Renal cortical epithelial cell (primary cell): ENCODE data around the gene SPATA17. TPM values are rescaled to one million over a fixed set of nuclear protein-coding genes. Genes with fewer than 3 reads are reported as not detected.

Source experiments
- DNase-seq: peaks from one replicate; pipeline ENCODE4 v3.0.0-alpha.2; 2011; ENCODE audit warnings: low read depth
- total RNA-seq: library from RNA; depleted of rRNA; stranded (reverse); fragments of >200 nt; gene quantifications from 2 replicates; pipeline ENCODE4 v1.2.3, GENCODE V29; 2014

Gene SPATA17
- total RNA-seq, 1 donor from 2014 or later = 4.2 TPM

DNA sequence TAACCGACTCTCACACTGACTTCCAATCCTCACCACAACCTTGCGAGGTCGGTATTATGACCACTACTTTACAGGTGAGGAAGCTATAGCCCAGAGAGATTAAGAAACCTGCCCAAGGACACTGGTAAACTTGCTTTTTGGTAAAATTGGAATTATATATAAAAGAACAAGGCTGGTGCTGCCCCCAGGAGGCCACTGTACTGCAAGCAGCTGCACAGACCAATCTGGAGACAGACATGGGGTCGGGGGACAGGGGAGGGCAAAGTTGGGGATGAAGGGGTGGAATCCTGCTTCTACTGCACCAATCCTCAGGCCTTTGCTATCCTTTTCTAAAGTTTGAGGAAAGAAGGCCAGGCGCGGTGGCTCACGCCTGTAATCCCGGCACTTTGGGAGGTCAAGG lies 280.8 kb downstream of the SPATA17 start:
- no peak for DNase-seq

DNA sequence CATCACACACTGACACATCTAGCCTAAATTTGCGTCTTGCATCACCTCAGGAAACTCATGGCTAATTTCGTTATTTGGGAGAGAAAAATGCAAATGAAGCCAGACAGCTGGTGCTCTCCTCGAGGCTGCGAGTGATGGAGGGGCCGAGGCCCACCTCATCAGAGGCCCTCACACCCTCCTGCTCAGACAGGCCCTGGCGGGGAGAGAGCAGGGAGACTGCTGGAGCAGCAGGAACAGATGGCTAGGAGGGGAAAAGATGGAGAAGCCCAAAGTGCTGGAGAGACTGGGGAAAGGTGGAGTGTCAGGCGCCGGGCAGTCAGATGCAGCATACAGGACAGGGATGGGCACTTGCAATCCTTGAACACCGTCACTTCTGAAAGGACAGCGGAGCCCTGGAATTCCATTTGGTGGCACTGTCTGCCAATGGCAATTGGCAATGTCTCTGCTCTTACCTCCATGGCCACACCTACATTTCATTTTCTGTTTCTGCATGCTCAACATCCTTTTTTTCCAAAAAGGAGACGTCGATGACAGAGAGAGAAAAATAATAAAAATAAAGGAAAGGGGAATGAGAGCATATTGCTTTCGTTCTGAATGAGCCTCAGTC lies 286.2 kb downstream of the SPATA17 start:
- DNase-seq = no peak

DNA sequence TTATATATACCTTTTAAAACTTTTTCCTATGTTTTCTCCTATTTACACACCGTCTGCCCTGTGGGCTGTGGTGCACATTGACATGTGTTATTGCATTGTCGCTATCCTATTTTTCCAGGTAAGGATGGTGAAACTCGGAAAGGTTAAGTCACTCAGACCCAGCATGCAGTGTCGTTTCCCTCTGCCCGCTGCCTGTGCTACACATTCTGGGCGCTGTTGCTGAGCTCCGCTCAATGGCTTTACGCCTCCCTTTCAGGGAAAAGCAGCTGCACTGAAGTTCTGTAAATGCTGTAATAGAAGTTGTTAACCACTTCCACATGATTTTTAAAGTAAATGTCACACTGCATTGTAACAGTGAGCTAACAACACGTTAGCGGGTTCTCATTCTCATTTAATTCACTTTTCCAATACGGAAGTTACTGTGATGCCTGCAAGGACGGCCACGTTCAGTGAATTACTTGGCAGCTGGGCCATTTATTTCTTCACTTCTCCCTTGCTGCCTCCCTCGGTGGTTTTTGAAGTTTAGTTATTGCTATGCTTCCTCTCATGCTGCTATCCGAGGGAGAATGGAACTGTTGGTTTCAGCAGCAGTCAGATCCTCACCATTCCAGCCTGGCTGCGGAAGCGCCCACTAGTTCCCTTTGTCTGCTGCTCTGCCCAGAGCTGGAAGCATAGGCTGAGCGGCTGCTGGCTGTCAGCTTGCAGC lies 288.7 kb downstream of the SPATA17 start:
- DNase-seq = no peak

Other genes starting within 250 kb of the SPATA17 start
- 11.3 and 26.6 TPM in 2 replicates for gene GPATCH2, start 254 bp upstream of the SPATA17 start, total RNA-seq